WERI-Rb-1 (cell line): ENCODE measurements around the gene HOXB8.
A peak's percentile ranks its signal among the peaks of the same experiment; 100 is the strongest.

Experiments used
- DNase-seq: peaks from one replicate; pipeline ENCODE4 v3.0.0-alpha.2; 2020
- H3K27ac ChIP-seq: fragments of 250-450 bp; sonication (Bioruptor Pico); 2 replicates; pipeline ENCODE4 v1.5.1; 2020; ENCODE audit warnings: mild to moderate bottlenecking, moderate library complexity
- H3K27me3 ChIP-seq: fragments of 250-450 bp; sonication (Bioruptor Pico); 2 replicates; pipeline ENCODE4 v1.5.1; 2021; ENCODE audit warnings: mild to moderate bottlenecking, low read depth, moderate library complexity; ENCODE audit not compliant: insufficient read depth, severe bottlenecking
- H3K36me3 ChIP-seq: fragments of 250-450 bp; sonication (Bioruptor Pico); 2 replicates; pipeline ENCODE4 v1.5.1; 2020; ENCODE audit warnings: mild to moderate bottlenecking, moderate library complexity
- H3K4me3 ChIP-seq: 2 replicates; pipeline ENCODE4 v1.5.1; 2011; ENCODE audit warnings: low read depth, mild to moderate bottlenecking, control low read depth, low read length
- H3K9me3 ChIP-seq: fragments of 250-450 bp; sonication (Bioruptor Pico); 2 replicates; pipeline ENCODE4 v1.5.1; 2021; ENCODE audit warnings: mild to moderate bottlenecking, moderate library complexity; ENCODE audit not compliant: severe bottlenecking
- TF ChIP-seq, protein P1 (sequence below): IDR thresholded peaks from 2 replicates; pipeline ENCODE4 v1.5.1; 2011; ENCODE audit warnings: low read depth, mild to moderate bottlenecking, control low read depth, inconsistent platforms, low read length

HOXB8 gene

DNA sequence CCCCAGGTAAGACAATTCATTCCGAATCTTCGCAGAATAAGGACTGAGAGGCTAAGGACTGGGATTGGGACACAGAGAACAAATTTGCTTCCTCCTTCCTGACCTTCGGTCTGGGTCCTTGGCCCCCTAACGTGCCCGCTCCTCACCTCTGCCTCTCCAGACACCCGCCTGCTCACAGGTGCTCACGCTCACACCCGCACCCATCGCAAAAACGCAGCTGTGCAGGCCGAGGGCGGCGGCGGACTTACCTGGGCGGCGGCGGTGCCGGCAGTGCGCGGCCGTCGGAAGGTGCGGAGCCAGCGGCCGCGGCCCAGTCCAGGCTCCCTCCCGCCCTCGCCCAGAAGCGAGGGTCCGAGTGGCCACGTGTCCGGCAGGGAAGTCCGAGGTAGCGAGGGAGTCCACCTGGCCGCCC lies 18.2 kb upstream of the HOXB8 start:
- no peak overlapping the region for H3K27ac ChIP-seq
- H3K9me3 ChIP-seq = peaks cover 18% of the 10 kb centered on the region
- TF ChIP-seq, protein P1, sequence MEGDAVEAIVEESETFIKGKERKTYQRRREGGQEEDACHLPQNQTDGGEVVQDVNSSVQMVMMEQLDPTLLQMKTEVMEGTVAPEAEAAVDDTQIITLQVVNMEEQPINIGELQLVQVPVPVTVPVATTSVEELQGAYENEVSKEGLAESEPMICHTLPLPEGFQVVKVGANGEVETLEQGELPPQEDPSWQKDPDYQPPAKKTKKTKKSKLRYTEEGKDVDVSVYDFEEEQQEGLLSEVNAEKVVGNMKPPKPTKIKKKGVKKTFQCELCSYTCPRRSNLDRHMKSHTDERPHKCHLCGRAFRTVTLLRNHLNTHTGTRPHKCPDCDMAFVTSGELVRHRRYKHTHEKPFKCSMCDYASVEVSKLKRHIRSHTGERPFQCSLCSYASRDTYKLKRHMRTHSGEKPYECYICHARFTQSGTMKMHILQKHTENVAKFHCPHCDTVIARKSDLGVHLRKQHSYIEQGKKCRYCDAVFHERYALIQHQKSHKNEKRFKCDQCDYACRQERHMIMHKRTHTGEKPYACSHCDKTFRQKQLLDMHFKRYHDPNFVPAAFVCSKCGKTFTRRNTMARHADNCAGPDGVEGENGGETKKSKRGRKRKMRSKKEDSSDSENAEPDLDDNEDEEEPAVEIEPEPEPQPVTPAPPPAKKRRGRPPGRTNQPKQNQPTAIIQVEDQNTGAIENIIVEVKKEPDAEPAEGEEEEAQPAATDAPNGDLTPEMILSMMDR = no peak
- no peak for DNase-seq
- H3K36me3 ChIP-seq = no peaks in the 10 kb centered on the region
- H3K4me3 ChIP-seq = no peak overlapping the region
- peaks cover 98% of the 10 kb centered on the region for H3K27me3 ChIP-seq

DNA sequence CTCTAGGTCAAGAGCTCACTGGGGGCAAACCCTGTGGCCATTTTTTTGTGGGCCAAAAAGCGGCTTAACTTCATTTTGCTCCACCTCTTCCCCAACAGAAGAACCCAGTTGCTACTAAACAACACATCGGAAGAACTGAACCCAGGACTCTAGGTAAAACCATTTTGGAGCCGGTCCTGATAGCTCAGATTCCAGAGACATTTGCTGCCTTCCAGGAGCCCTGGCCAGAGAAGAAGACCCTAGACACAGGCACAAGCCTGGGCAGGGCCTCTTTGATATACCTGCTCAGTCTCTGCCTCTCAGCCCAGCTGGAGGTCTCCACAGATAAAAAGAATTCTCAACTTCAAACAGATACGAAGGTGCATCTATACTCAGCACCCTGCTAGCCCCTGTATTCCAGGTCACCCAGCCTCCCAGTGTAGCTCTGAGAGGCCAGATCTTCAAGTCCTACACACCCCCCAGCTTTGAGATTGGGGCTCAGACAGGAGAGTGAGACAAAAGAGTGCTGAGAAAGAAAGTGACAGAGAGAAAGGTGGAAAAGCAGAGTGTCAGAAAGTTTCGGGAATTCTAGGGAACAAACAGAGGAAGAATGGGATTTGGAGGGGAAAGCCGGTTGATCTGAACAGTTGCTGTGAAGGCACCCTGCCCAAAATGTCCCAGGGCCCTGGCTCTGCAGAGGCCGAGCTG lies 17.6 kb upstream of the HOXB8 start:
- H3K27ac ChIP-seq = no peak overlapping the region
- H3K36me3 ChIP-seq = no peaks in the 10 kb centered on the region
- H3K27me3 ChIP-seq = peaks cover 98% of the 10 kb centered on the region
- H3K9me3 ChIP-seq = peaks cover 18% of the 10 kb centered on the region
- TF ChIP-seq, protein P1 = no peak
- no peak for DNase-seq
- no peak overlapping the region for H3K4me3 ChIP-seq

DNA sequence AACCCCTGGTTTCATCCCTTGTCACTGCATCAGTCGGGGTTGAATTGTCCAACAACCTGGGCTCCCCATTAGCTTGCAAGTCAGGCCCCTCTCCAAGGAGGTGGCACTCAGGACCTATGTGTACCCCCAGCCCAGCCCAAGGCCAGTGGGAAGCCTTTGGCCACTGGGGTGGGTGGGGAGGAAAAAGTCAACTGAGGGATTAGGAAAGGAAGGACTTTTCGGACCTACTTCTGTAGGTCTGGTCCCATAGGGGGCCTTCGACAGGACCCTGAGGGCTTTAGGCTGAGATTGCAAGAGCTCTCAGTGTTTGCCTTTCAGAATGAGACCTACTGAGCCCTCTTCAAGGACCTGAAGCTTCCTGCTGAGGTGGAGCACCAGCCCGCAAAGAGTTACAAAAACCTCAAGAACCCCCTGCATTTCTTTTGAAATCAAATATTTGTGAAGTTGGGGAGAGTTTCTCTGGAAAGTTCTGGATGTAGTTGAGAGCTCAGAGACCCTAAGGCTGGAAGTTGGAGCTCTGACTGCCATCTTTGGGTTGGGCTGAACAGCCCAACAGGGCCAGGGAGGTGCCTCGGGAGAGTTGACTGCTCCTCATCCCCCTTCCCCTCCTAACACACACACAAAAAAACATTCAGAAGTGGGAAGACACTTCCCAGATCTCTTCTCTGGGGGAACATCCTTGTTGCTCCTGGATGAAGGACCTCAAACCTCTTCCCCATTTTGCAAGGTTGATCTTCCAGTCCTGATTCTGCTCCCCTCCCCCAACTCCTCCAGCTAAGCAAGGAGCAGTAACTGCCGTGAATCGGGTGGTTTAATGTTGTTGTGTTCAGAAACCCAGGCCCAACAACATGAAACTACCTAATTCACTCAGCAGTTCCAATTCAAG lies 16.8 kb upstream of the HOXB8 start:
- Histone ChIP-seq H3K9me3 (peaks cover 18% of the 10 kb centered on the region), H3K36me3 (no peaks in the 10 kb centered on the region), H3K27ac (no peak overlapping the region), H3K27me3 (peaks cover 98% of the 10 kb centered on the region), H3K4me3 (no peak overlapping the region)
- DNase-seq = no peak
- TF ChIP-seq, protein P1 = no peak

DNA sequence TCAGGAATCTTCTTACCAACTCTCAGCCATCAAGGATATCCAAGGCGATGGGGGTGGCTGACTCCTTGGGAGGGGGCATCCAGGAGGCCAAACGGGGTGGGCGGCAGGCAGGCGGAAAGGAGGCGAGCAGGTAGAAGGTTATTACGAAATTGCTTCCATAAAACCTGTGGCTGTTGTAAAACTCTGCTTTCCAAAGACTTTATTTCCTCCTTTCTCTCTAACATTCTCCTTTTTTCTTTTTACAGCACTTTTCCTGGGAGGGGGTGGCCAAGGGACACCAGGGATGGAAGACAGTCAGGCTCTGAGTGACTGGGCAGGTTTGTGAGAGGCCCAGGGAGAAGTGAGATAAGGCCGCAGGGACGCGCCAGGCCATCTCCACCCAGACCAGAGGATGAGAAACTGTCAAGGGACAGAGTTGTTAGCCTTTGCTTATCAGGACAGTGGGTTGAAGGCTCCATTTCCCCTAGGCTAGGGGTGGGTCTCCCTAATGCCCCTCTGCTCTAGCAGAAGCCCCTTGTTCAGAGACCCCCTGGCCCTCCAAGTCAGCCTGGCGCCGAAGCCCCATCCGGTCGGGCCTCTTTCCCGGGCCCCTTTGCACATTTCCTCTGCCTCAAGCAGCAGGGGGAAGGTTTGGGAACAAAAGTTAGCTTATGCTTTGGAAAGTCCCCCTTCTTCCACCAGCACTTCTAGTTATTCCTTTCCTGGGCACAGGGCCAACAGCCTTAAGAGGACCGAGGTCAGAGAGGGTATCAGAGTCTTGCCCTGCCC lies 16.0 kb upstream of the HOXB8 start:
- DNase-seq = peak; percentile 2
- Histone ChIP-seq H3K27ac (no peak overlapping the region), H3K27me3 (peaks cover 99% of the 10 kb centered on the region), H3K36me3 (no peaks in the 10 kb centered on the region), H3K9me3 (peaks cover 18% of the 10 kb centered on the region), H3K4me3 (no peak overlapping the region)
- TF ChIP-seq, protein P1 = no peak

DNA sequence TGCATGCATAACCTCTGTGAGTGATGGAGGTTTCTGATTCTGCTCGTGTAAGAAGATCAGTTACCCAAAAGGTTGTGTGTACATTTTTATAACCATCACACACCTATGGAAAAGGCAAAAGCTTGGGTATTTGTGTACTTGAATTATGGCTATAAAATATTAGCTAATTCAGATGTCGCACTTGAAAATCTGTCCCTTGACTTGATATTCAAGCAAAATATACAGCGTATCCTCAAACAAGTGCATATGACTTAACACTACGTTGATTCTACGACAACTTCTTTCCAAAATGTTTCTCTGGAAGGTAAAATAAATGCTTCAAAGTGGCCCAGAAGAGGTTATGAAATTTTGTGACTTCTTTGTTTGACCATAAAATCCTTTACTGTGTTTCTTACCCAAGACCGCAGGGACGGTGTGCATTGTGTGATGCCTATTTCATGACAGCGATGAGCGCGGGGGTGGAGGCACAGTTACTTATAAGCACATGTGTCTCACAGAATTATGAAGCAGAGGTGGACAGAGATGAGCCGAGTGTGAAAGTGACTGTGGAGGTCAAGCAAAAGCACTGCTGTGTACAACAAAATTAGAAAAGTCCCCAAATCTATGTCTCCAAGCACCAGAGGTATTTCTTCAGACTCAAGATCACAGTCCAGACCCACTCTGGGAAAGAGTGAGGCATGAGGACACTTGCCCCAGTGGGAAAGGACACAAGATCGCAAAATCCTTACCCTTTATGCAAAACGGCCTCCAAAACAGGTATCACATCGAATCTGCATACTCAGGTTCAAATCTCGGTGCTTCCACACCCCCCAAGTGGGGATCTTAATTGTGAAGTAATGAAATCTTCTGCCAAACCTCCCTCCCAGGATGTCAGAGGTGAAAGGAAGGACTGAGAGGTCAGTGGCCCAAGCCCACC lies 15.2 kb upstream of the HOXB8 start:
- H3K36me3 ChIP-seq = no peaks in the 10 kb centered on the region
- no peak overlapping the region for H3K27ac ChIP-seq
- peaks cover 18% of the 10 kb centered on the region for H3K9me3 ChIP-seq
- H3K27me3 ChIP-seq = peaks cover 99% of the 10 kb centered on the region
- TF ChIP-seq, protein P1 = no peak
- no peak for DNase-seq
- no peak overlapping the region for H3K4me3 ChIP-seq
